Raji (cell line): ENCODE results near the gene ZC3H12D.

Source experiments
- POLR2A ChIP-seq: IDR thresholded peaks from 2 replicates; pipeline ENCODE4 v1.6.1; 2011; ENCODE audit warnings: low read depth, low read length, control low read depth; ENCODE audit not compliant: insufficient read depth

ZC3H12D gene

DNA sequence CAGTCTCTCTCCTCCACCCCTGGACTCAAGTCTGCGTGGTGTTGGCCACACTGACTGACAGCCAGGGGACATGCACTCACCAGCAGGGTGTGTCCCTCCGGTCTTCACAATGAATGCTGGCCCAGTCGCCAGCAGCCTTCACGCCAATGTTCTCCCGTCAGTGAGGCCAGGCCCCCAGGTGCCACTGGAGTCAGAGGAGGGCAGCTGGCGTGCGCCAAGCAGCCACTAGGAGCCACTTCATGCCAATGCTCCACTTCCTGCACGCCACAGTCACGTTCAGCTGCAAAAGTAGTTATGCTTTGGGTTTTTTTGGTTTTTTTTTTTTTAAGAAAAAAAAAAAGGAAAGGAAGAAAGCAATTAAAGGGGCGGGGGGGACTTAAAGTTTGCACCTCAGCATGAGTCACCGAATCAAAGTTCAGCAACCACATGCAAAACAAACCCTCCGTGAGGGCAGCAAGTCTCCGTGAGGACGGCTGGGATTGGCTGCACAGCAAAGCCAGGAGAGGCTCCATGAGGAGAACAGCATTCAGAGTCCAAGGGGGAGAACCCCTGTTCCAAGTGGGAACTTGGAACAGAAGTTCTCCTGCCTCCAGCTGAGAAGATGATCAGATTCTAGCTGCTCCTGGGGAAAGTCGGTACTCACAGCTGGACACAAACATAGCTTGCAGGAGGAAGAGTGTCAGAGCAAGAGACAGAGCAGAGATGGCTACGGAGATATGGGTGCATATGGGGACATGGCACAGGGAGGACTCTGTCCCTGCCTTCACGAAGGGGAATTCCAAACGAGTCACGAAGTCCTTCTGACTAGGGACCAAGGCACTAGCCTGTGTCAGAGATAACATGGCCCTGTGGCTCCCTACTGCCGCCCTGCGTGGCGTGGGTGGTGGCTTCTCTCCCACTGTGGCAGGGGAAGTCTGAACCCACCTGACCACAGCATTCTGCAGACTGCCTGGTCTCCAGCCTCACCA, at the start of gene ZC3H12D:
Gene ZC3H12D, minus strand, starts transcription at position 282 of the 968 bp plus-strand sequence. CDS start 10,471 bp downstream, outside the sequence.
- peak; percentile 81 for TF ChIP-seq POLR2A

DNA sequence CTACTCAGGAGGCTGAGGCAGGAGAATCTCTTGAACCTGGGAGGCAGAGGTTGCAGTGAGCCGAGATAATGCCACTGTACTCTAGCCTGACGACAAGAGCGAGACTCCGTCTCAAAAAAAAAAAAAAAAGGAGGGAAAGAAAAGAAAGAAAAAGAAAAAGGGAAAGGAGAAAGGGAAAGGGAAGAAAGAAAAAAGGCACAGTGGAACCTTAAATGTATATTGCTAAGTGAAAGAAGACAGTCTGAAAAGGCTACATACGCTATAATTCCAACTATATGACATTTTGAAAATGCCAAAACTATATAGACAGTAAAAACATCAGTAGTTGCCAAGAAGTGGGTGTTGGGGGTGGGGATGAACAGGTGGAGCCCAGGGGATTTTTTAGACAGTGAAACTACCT, 44.8 kb upstream of the ZC3H12D start:
- no peak for TF ChIP-seq POLR2A

DNA sequence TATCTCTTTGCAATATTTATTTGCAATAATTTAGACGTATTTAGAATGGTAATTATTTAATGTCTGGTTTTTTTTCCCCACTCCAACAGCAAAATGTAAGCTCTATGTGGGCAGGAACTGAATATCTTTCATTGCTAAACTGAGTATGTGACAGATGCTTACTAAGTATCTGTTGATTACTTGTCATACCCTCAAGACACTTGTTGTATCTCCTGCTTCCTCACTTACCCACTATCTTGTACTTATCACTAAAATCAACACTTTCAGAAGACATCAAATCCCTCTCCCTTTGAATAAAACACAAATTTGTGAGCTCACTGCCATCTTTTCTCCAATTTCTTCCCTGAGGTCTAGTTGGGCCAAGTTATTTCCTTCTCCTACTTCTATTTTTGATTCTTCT, 30.7 kb upstream of the ZC3H12D start:
- no peak for TF ChIP-seq POLR2A

DNA sequence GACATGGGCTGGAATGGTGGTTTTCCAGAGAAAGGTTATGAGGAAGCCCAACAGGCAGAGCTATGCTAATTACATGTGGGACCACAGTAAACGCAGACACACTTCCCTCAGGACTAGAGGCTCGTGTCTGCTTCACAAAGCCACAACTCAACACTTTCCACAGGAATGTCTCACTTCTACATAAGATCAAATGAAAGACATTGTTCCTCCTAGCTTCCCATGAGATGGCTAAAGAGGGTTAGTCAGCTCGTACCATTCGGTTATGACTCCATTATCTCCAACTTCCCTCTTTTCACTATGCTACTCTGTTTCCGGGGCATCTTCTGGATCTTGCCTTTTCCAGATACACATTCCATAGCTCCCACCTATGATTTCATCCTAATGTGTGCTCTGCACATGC, 29.1 kb upstream of the ZC3H12D start:
- no peak for TF ChIP-seq POLR2A

DNA sequence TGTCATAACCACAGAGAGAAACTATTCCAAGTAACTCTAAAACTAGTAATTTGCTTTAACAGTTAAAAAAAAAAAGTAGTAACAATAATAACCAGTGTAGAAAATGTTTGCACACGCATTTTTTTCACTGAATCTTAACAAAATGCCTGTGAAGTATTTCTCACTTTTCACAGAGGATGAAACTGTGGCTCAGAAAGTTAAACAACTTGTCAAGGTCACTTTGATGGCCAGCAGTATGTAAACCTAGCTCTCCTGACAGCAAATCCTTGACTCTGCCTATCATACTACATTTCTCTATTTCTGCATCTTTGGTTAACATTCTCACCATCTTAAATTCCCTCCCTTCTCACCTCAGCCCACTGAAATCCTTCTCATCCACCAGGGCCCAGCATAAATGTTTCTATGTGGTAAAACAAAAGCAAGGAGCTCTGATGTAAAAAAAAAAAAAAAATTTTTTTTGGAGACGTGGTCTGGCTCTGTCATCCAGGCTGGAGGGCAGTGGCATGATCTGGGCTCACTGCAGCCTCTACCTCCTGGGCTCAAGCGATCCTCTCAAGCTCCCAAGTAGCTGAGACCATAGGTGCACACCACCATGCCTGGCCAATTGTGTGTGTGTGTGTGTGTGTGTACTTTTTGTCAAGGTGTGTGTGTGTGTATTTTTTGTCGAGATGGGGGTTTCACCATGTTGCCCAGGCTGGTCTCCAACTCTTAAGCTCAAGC, 26.1 kb upstream of the ZC3H12D start:
- no peak for TF ChIP-seq POLR2A

DNA sequence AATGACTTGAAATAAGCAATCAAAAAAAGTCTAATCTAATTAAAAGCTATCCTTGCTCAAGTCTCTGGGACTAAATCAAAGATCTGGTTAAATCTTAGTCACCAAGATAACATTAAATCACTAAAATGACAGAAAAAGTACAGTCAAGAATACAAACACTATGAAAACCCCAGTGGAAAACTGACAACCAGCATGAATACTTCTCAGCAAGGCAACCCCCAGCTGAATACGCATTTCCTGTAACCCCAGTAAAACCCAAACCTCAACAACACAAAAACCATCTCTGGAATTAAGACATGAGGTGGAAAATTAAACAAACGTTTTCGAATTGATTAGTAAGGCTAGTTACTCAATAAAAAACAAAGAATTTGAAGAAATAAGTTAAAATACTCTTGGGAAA, 23.7 kb upstream of the ZC3H12D start:
- TF ChIP-seq POLR2A, result no peak

DNA sequence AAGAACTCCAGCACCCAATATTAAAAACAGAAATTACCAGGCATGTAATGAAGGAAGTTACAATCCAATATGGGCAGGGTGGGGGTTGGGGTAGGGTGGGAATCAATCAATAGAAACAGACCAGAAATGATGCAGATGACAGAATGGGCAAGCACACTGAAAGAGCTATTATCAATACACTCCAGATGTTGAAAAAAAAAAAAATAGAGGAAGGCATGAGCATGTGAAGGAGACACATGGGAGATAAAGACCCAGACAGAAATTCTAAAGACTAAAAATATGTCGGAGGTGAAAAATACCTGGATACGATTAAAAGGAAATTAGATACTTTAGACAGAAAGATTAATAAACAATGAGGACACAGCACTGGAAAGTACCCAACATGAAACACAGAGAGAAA, 19.1 kb upstream of the ZC3H12D start:
- TF ChIP-seq POLR2A, result no peak

DNA sequence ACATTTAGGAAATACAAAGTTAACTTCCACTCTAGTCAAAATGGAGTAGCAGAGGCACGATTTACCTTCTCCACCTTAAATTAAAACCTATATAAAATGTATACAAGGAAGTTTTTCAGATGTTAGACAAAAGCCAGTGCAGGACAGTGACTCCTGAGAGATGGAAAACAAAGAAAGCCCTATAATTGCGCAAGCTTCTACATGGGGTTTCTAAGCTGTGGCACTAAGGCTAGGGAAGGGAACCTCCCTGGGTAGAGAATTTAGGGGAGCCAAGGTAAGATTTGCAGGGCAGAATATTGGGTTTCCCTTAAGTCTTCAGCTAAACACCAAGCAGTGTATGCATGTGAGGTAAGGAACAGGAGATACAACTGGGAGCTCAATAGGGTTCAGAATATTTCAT, 18.5 kb upstream of the ZC3H12D start:
- no peak for TF ChIP-seq POLR2A

DNA sequence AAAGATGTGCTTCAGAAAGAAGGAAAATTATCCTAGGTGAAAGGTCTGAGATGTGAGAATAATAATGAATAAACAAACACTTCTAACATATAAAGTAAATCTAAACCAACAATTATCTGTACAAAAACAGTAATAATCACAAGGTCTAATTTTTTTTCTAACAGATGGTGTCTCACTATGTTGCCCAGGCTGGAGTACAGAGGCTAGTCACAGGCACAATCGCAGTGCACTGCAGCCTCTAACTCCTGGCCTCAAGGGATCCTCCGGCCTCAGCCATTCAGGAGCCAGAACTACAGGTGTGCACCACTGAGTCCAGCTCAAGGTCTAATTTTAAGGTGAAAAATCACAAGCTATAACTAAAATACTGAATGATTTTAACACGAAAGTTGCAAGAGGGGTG, 17.0 kb upstream of the ZC3H12D start:
- no peak for TF ChIP-seq POLR2A

DNA sequence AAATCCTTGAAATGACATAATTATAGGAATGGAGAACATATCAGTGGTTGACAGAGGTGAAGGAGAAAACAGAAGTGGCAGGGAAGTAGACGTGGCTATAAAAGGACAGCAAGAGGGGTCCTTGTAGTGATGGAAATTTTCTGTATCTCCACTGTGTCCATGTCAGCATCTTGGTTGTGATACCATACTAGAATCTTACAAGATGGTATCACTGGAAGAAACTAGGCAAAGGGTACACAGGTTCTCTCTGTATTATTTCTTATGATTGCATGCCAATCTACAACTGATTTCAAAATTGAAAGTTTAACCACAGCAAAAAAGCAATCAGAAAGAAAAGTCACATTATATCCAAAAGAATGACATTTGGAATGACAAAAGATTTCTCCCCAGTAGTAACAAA, 16.4 kb upstream of the ZC3H12D start:
- TF ChIP-seq POLR2A, result no peak

DNA sequence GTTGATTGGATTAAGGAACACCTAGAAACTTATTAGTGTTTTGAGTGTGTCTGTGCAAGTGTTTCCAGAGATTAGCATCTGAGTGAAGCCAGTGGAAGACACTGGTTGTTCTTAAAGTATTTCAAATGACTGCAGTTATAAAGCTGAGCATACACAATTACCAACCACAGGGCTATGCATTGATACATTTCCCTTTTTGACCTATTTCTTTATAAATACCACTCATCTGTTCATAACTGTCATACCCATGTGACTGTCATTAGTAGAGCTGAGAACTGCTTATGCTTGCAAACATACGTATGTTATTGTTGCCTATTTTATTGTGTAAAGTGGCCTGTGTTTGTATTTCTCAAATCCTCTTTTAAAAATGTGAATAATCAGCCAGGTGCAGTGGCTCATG, 15.3 kb upstream of the ZC3H12D start:
- no peak for TF ChIP-seq POLR2A

DNA sequence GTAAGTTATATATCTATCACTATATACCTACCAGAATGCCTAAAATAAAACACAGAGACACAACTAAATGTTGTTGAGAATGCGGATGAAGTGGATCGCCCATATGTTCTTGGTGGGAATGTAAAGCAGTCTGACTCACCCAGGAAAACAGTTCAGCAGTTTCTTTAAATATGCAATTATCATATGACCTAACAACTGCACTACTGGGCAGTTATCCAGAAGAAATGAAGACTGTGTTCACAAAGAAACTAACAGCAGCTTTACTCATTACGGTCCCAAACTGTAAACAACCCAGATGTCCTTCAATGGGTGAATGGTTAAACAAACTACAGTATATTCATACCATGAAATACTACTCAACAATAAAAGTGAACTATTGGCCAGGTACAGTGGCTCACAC, 14.3 kb upstream of the ZC3H12D start:
- no peak for TF ChIP-seq POLR2A

DNA sequence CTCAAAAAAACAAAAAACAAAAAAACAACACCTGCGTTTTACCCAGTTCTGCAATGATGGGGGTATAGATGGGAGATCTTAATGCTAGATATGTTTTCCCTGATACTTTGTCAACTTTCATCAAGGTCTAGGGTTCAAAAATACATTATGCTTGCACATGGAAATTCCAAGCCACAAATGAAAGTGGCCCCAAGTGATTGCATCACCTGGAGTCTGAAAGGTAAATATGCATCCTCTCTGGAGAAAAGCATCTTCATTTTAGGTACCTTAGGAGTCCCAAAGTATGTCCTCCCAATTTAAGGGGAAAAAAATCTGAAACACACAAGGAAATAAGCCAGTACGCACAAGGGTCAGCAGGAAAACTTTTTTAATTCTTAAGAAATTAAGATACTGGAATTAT, 12.6 kb upstream of the ZC3H12D start:
- no peak for TF ChIP-seq POLR2A

DNA sequence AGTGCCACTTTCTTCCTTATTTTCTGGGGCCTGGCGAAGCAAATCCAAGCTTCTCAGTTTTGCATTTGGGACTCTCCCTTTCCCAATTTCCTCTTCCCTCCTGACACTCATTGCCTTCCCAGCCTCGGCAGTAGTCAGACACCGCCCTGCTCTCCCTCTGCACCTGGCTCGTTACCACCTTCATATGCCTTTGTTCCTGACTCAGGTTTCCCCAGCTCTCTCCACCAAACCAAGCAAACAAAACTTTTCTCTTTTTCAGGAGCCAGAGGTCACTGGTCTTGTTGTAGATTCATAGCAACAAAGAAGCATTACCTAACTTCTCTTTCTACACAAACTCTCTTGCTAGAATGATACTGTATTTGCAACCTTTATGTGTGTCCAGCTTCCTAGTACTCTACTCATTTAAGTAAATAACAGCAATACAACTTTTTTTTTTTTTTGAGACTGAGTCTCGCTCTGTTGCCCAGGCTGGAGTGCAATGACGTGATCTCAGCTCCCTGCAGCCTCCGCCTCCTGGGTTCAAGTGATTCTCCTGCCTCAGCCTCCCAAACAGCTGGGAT, 9.0 kb upstream of the ZC3H12D start:
- no peak for TF ChIP-seq POLR2A

DNA sequence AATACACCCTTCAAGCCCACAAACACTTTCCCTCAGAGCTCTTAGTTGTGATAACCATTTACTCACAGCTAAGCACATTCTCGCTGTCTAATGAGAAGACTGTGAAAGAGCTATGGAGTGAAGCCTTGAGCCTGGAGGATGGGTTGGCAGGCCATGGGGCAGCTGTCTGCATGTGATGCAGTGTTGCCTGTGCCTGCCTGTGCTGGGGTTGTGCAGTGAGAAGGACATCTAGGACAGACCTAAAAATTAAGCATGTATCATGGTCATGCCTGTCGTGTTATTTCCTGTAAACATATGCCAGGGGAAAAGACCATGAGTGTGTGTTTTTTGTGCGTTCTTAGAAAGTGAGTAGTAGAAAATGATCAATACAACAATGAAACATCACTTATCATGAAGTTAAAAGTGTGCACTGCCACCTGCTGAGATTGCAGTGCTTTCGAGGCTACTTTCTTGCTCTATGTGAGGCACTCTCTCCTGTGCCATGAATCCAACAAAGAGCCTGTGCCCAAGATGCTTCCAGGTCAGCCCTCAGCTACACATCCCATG, 8.1 kb upstream of the ZC3H12D start:
- no peak for TF ChIP-seq POLR2A

DNA sequence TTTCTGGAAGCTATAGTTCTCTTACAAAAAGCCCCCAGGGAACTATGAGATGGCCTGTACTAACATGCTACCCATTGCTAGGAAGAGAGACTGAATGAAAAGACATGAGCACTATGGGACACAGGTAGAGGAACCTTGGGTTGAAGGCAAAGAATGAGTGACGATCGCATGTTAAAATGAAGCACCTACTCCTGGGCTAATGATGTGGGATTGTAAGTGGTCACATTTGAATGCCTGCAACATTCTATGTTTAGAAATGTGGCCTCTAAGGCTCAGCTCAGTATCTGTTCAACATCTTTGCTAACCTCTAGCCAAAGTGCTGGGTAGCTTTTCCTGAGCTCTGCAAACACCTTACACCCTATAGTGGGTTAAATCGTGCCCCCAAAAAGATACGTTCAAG, 5.2 kb upstream of the ZC3H12D start:
- TF ChIP-seq POLR2A, result no peak

DNA sequence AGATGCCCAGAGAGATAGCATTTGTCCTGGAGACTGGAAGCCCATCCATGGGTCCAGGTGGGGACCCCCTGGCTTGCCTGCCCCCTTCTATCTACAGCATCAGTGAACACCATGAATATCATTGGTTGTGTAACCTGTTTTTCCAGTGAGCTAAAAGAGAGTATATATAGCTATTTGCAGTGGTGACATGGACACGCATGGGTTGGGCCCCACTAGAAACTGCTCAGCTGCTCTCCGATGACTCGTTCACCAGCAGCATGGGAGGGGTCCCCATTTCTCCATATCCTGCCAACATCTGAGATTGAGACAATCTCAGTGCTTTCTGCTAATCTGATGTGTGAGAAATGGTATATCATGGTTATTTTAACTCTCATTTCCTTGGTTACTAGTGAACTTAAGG, 4.0 kb upstream of the ZC3H12D start:
- no peak for TF ChIP-seq POLR2A
